NCI-H2196 (cell line): ENCODE measurements around the gene IL17REL.

Experiments used
- DNase-seq: peaks from one replicate; lab custom pipeline; 2025; ENCODE audit not compliant: unreplicated experiment; lab: John Stamatoyannopoulos, UW

IL17REL gene

DNA sequence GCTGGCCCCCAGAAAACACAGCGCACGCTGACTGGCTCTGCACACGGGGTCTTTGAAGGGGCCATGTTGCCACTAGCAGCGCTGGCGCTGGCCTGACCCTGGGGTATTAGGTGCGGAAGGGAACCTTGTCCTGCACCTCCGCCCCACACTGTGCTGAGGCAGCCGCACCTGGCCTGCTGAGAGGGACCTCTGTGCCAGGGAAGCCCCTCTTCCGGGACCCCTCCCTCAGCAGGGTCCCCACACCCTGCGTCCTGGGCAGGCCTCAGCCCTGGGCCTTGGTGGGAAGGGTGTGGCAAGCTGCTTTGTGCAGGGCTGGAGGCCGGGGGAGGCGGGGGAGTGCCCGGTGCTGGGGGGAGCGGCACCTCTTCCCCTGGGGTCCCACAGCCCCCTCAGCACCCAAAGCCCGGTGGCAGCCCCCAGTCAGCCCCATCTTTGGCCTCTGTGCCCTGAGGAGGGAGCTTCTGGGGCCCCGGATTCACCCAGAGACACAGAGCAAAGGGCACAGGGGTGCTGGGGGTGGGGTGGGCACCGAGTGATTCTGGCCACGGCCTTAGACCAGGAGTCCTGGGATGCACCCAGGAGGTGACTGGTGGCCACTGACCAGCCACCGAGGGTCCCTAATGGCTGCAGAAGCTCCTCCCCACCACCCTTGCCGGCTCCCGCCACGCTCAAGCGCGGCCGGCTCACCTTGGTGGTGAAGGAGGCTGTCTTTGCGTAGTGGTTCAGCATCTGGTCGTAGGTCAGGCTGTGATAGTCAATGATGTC, 34.1 kb upstream of the IL17REL start:
- no peak for DNase-seq

DNA sequence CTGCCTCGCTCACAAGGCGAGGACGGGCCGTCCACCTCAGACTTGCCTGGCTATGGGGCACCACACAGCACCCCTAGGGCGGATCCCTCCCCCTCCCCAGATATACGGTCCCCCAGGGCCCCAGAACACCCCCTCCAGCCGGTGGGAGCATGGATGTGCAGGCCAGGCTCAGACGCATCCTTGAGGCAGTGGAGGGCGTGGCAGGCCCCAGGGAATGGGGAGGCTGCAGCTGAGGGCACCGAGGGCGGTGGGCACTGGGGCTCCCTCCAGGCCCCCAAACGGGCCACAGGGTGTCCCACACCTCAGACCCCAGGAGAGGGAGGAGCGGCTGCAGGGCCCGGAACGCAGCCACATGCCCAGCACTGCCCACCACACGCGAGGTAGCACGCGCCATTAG, 33.5 kb upstream of the IL17REL start:
- no peak for DNase-seq

DNA sequence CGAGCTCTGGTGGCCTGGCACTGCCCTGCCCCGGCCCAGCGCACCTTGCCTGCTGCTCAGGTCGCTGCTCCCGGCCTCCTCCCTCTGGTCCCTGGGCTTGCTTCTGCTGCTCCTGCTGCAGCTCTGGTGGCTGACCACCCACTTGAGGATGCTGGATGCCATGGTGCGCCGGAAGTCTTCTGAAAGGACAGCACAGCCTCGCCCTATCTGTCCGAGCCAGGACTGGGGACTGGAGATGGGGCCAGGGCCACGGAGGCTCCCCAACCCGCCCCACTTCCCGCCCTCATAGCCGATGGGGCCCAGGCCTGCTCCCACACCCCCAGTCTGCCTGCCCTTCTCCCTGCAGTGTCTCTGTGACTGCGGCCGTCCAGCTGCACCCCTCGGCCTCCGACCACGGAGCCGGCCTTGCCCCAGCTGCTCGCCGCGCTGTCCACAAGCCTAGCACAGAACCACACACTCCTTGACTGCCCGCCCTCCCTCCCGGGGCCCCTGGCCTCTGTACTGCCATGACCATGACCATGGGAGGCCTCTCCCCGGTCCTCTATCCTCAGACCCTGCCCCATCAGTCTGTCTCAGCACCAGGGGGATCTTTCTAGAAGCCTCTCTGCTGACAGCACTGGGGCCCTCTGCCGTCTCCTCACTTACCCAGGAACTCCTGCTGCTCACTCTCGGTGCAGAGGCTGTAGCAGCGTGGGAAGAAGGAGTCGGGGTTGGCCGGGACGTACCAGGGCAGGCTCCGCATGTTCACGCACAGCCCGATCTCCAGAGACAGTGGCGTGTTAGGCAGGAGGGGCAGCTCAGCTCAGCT, 32.9 kb upstream of the IL17REL start:
- no peak for DNase-seq

DNA sequence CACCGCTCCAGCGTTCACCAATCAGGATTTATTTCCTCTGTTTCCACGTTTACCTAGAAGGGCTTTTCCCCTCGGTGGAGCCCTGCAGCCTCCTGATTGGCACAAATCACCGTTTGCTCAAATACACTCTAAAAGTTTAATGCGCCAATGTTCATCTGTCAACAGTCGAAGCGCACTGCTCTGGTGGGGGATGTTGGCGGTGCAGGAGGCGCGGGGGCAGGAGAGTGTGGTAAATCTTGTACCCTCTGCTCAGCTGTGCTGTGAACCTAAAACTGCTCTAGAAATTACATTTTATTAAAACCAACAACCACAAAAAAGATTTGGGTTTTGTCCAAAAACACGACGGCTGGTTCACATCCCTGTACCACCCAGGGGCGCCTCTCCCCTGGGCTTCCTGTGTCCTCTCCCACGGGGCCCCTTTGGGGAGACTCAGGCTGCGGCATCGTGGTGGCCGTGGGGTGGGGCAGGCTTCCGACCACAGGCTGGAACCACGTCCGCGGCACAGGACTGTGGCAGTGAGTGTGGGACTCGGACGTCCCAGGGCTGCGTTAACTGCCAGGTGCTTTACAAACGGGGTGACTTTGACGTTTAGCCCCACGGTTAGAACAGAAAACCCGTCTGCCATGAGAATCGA, 32.0 kb upstream of the IL17REL start:
- DNase-seq: no peak

DNA sequence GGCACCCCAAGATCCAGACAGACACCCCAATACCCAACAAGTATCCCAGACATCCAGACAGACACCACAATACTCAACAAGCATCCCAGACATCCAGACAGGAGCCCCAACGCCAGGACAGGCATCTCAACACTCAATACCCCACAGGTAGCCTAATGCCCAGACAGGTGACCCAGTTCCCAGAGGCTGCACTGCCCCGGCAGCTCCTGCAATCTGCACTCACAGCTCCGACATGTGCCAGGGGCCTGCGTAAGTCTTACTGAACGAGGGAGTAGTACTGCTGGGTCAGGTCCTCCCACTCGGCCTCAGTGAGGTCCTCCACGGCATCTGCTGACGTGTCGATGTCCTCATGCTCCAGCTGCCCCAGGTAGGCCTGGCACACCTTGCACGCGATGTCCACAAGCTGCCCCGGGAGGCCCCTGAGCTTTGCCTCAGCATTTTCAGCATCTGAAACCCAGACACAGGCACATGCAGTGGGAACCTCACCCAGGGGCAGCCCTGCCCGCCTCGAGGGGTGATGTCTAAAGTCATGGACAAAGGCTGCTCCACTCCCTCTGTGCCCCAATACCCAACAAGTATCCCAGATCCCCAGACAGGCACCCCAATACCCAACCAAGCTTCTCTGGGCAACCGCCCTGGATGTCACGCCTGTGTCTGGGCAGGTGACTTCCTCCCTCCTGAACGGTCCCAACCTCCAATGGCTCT, 28.9 kb upstream of the IL17REL start:
- DNase-seq: no peak

DNA sequence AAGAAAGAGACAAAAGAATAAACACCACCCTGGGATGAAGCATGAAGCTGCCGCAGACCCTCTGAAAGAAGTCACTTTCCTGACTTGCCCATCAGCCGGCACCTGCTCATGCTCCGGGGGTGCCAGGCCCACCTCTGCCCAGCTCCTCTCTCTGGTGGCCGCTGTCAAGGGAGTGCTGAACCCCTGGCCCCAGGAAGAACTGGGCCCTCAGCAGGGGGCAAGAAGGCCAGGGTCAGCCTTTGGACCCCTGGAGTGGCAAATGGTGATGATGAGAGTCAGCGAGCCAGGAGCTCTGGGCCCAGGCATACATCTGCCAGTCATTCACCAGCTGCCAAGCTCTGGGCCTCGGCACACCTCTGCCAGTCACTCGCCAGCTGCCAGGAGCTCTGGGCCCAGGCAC, 28.2 kb upstream of the IL17REL start:
- DNase-seq: no peak

DNA sequence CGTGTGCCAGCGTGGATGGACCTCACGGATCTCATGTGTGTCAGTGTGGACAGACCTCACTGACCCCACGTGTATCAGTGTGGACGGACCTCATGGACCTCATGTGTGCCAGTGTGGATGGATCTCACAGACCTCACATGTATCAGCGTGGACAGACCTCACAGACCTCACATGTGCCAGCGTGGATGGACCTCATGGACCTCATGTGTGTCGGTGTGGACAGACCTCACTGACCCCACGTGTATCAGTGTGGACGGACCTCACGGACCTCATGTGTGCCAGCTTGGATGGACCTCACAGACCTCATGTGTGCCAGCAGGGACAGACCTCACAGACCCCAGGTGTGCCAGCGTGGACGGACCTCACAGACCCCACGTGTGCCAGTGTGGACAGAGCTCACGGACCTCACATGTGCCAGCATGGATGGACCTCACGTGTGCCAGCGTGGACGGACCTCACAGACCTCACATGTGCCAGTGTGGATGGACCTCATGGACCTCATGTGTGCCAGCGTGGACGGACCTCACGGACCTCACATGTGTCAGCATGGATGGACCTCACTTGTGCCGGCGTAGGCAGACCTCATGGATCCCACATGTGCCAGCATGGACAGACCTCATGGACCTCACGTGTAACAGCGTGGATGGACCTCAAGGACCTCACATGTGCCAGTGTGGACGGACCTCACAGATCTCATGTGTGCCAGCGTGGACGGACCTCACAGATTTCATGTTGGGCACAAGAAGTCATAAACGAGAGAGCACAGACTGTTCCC, 27.3 kb upstream of the IL17REL start:
- no peak for DNase-seq

DNA sequence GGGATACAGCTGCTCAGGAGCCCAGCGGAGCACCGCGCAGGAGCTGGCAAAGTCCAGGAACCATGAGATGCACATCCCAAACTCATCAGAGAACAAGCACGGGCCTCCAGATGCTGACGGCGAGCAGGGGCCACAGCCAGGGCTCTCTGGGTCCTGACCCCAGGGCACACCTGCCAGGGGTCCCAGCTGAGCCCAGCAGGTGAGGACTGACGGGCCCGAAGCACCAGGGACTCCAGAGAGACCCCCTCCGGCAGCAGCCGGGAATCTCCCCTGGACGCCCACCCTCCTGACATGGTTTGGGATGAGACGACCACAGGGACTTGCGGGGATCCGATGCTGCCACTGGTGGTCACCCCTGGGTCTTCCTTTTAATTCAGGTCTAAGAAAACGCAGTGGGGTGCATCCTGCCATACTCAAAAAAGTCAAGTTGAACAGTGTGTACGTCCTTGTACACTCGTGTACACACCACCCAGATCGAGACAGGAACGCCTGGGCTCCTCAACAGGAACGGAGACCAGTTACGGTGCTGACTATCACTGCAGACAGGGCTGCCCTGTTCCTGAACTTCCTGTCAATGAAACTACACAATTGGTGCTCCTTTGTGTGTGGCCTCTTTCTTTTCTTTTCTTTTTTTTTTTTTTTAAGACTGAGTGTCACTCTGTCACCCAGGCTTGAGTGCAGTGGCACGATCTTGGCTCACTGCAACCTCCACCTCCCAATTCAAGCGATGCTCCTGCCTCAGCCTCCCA, 23.6 kb upstream of the IL17REL start:
- DNase-seq: no peak

DNA sequence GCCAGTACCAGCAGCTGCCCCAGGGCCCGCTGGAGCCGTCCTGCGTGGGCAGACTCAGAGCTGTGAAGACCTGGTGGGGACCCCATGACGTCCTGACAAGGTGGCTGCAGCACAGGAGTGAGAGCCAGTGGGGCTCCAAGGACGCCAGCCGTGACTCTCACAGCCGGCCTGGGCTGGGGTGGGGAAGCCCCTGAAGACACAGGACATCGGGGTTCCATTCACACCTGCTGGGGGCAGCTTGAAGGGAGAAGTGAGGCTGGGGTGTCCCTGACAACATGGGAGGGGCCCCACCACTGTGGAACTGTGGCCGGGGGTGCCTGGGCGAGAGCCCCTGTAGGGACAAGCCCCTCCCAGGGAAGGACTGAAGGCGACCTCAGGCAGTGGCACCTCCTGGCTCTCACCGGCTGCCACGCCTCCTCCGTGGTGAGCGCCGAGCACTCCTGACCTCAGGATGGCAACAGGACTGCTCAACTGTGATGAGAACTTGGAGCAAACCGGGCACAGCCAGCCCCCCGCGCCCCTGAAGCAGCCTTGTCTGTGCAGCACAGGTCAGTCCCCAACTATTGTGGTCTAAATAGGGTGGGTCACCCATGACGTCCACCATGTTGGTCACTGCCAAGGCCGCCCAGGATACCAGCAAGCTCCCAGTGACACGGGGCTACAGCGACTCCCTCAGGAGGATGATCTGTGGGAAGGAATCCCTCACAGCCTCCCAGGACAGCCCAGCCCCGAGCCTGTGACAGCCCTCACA, 22.7 kb upstream of the IL17REL start:
- no peak for DNase-seq

DNA sequence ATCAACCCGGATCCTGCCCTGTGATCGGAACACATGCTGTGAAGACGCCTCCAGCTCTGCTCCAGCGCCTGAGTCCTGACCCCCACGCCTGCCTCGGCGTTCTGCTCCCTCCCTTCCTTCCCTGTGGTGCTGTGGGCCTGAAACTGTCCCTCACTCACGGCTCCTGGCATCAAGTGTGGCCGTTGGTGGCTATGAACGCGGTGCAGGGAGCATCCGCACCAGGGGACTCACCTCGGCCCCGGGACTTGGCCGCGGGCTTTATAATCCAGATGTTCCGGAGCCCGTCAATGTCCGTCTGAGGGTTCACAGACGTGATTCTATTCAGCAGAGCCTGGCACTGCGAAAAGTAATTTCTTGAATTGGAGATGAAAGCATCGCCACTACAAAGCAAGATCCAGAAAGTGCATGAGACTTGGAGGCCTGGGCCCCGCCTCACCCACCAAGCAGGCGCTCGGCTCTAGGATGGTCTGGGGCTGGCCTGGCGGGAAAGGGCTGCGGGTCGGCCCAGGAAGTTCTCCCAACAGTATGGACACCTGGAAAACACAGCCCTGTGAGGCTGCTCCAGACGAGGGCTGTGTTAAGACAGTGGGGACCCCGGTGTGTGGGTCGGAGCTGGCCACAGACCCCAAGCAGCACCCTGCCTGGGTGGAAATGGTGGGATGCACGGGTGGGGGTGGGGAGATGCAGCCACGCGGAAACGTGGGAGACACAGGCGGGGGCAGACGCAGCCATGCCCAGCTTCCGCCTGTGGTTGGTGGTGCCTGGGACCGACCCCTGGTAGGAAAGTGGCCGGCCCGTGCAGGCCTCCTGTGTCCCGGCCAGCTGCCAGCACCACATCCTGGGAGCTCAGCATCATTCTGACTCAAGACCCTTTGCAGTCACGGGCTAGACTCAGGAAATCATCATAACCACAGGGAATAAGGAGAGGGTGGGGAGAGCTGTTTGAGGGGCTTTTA, 21.8 kb upstream of the IL17REL start:
- no peak for DNase-seq

DNA sequence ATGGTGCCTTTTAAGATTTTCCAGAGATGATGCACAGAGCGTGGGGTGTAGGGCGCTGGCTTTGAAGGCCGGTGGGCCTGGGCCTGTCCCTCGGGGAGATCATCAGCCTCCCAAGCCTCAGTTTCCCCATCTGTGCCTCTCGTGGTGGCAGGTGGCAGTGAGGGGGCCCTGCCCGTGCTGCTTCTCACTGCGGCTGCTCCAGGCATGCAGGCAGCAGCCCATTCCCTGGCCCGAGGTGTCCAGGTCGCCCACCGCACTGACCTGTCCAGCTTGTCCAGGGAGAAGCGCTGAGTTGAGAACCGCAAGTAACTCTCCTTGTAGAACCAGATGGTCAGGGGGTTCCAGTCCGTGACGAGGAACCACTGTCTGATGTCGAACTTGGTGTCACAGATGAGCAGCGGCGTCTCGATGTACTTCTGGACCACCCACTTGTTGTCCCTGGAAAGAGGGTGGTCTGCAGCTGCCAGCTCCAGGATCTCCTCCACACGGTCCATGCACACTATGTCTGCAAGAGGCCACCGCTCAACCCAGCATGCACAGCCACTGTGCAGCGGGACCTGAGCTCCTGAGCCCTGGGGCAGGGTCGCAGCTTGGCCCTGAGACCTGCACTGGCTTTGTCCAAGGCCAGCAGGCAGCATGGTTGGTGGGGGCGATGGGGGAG, 20.5 kb upstream of the IL17REL start:
- no peak for DNase-seq

DNA sequence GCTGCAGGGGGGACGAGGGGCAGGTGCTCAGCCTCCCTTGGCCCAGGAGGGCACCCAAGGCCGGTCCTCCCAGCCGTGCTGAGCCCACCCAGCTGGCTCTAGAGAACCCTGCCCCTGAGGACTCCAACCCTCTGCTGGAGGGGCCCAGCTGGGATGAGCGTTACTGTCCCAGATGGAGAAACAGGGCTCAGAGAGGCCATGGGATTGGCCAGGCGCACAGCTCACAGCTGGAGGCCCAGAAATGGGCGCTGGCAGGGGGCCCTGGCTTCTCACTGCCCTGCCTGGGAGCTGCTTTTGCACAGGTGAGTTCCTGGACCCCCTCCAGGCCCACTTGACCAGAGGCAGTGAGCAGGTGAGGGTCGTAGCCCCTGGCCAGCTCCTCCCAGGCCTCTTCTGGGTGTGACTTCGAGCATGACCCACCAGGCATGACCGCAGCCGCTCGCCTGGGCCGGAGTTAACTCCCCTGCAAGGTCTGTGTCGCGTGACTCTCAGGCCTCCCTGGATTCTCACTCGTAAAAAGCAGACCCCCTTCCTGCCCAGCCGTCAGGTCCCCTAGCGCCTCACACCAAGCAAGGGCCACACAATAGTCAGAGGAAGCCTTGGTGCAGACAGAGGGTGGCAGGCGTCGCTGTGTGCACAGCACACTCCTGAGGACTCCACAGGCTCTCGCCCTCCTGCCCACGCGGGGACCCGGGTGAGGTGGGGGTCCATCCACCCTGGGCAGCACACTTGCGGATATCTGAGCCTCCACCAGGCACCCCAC, 19.7 kb upstream of the IL17REL start:
- no peak for DNase-seq

DNA sequence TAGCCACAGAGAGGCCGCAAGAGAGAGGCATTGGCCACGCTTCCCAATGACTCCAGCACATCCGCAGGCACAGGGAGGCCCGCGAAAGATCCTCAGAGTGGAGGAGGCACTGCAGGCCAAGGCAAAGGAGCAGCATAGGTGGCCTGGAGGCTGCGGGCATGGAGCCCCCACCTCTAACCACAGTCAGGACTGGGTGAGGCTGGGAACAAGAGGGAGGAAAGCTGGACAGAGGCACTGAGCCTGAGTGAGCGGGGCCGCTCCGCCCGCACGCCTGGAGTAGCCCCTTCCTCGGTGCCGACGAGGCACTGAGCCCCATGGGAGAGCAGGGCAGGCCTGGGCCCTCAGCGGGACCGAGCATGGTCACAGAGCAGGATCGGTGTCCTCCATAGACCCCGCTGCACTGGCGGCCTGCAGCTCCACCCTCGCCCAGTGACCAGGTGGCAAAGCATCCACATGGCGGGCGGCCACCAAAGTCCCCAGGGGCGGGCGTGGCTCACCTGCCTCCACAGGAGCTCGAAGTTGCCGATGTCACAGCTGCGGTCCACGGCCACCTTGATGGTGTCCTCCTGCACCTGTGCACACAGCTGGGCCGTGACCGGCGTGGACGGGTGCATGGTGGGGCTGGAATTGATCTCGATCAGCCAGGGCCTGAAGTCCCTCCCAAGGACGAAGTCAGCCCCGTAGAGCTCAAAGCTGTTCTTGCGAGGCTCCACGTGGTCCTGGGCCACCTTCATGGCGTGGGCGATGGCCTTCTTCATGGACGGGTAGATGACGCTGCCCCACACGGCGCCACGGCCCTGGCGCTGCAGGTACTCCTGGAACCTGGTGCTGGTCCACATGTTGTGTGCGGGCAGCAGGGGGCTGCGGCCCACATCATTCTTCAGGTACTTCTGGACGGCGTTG, 18.9 kb upstream of the IL17REL start:
- DNase-seq: no peak

DNA sequence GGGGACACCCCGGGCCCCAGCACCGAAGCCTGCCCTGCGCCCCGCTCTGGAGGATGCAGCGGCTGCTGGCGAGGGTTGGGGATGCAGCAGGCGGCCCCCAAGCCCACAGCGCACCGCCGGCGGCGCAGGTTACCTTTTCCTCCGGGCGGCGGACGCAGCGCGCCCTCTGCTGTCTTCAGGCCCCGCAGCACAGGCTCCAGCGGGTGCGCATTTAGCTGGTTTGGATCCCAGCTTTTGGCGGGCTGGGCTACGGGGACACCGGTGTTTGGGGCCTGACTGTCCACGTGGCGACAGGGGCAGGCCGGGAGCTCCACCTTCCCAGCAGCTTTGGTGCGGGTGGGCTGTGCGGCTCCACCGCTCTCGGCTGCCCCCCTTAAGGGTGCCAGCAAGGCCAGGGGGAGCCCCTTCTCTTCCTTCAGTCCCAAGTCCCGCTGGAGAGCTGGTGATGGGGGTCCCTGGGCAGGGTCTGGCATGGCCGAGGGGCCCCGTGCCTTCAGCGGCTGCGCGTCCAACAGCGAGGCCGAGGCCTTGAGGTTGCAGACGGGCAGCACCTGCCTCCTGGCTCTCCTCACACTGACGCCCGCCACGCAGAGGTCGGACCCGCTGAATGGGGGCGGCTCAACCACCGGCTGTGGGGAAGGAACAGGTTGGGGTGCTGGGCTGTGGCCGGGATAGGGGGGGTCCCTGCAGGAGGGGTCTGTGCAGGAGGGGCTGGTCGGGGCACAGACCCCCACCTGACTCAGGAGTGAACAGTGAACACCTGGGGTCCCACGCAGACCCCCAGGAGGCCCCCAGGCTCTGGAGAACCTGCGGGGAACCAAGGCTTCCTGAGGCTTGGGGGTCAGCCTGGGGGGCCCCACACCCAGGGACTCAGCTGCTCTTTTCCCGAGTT, 18.0 kb upstream of the IL17REL start:
- peak; percentile 81 for DNase-seq
